HEK293 (cell line): ENCODE data around the gene ADSS1.

Experiments
- ZBTB17 ChIP-seq: fragments of 450-650 bp; formaldehyde crosslinking; IDR thresholded peaks from 2 replicates; pipeline ENCODE4 v1.5.1; 2016; ENCODE audit warnings: missing biosample characterization, missing genetic modification characterization
- ZNF660 ChIP-seq: fragments of 450-650 bp; IDR thresholded peaks from 2 replicates; pipeline ENCODE4 v1.5.1; 2018; ENCODE audit warnings: missing biosample characterization, mild to moderate bottlenecking, missing genetic modification characterization

DNA sequence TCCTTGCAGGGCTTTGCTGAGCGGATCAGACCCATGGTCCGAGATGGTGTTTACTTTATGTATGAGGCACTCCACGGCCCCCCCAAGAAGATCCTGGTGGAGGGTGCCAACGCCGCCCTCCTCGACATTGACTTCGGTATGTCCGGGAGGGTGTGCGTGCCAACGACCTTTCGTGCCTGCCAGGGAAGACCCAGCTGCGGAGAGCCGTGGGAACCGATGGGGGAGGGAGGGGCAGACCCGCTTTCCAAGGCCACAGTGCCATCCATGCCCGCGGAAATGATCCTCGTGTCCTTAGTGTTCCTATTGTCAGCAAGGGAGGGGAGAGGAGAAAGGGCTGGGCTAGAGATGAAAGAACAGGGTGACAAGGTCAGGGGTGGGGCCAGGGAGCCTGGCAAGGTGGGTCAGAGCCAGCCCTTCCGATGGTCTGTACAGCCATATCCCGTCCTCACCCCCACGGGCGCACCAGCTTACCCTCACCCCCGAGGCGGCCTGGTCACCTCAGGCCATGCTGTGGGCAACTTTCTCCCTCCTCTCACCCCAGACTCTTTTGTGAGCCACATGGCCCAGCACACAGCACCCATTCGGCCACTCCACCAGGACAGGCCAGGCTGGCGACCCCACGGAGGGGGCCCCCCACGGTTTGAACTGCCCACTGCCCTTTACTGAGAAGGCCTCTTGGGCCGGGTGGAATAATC, 17.2 kb downstream of the ADSS1 start:
- TF ChIP-seq ZNF660 (tag by site-specific recombination) (no peak), ZBTB17 (tag by site-specific recombination) (no peak)
